Neutrophil (primary cell): ENCODE data around the gene KLHL41.

Experiments used
- H3K27ac ChIP-seq: fragments of 200-600 bp; sonication (generic); 2 replicates; pipeline ENCODE4 v1.5.1; 2016; ENCODE audit warnings: mild to moderate bottlenecking, moderate library complexity
- H3K27me3 ChIP-seq: fragments of 200-600 bp; sonication (generic); 2 replicates; pipeline ENCODE4 v1.6.0; 2016; ENCODE audit warnings: mild to moderate bottlenecking
- H3K36me3 ChIP-seq: fragments of 200-600 bp; sonication (generic); 2 replicates; pipeline ENCODE4 v1.5.1; 2017
- H3K4me1 ChIP-seq, 2 experiments: fragments of 200-600 bp in 1 of 2; sonication (generic) in 1 of 2; 1 replicate in 1 of 2; 2 replicates in 1 of 2; pipeline versions ENCODE4 v1.5.1 to v1.6.1; 2013 to 2016; ENCODE audit warnings: low read depth in 1 of 2, low read length in 1 of 2, mild to moderate bottlenecking in 1 of 2, moderate library complexity in 1 of 2; ENCODE audit not compliant: control insufficient read depth in 1 of 2, insufficient read depth in 1 of 2
- H3K4me3 ChIP-seq, 2 experiments: fragments of 200-600 bp in 1 of 2; sonication (generic) in 1 of 2; 1 replicate in 1 of 2; 2 replicates in 1 of 2; pipeline ENCODE4 v1.5.1; 2013 to 2016; ENCODE audit warnings: low read depth in 1 of 2, low read length in 1 of 2, mild to moderate bottlenecking in 1 of 2, moderate library complexity in 1 of 2
- H3K9me3 ChIP-seq: fragments of 200-600 bp; sonication (generic); 2 replicates; pipeline ENCODE4 v1.5.1; 2016
- TF ChIP-seq, protein P1 (sequence below): fragments of 200-600 bp; sonication (generic); IDR thresholded peaks from 2 replicates; pipeline ENCODE4 v1.5.1; 2016; ENCODE audit warnings: antibody characterized with exemption

The KLHL41 gene

DNA sequence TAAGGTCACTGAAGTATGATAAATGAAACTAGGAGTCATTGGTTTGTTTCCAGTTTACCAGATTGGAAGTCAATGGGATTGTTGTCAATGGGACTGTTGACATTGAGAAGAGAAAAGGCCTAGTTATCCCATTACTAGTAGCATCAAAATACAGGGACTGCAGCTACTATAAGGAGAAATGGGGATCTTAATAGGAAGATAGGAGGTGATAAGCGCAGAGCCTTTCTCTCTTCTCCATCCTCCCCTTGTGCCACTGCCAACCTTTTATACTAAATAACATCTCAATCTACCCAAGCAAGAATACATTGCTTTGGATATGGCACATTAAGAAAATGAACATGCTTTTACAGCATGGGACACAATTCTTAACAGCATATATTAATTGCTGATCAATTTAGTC lies 40.7 kb upstream of the KLHL41 start:
- no peaks in the 10 kb centered on the region for H3K4me1 ChIP-seq
- TF ChIP-seq, protein P1, sequence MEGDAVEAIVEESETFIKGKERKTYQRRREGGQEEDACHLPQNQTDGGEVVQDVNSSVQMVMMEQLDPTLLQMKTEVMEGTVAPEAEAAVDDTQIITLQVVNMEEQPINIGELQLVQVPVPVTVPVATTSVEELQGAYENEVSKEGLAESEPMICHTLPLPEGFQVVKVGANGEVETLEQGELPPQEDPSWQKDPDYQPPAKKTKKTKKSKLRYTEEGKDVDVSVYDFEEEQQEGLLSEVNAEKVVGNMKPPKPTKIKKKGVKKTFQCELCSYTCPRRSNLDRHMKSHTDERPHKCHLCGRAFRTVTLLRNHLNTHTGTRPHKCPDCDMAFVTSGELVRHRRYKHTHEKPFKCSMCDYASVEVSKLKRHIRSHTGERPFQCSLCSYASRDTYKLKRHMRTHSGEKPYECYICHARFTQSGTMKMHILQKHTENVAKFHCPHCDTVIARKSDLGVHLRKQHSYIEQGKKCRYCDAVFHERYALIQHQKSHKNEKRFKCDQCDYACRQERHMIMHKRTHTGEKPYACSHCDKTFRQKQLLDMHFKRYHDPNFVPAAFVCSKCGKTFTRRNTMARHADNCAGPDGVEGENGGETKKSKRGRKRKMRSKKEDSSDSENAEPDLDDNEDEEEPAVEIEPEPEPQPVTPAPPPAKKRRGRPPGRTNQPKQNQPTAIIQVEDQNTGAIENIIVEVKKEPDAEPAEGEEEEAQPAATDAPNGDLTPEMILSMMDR, result no peak
- no peaks in the 10 kb centered on the region for H3K36me3 ChIP-seq
- H3K9me3 ChIP-seq, result no peaks in the 10 kb centered on the region
- no peaks in the 10 kb centered on the region for H3K27me3 ChIP-seq
- H3K4me3 ChIP-seq, result no peak overlapping the region
- no peak overlapping the region for H3K27ac ChIP-seq

DNA sequence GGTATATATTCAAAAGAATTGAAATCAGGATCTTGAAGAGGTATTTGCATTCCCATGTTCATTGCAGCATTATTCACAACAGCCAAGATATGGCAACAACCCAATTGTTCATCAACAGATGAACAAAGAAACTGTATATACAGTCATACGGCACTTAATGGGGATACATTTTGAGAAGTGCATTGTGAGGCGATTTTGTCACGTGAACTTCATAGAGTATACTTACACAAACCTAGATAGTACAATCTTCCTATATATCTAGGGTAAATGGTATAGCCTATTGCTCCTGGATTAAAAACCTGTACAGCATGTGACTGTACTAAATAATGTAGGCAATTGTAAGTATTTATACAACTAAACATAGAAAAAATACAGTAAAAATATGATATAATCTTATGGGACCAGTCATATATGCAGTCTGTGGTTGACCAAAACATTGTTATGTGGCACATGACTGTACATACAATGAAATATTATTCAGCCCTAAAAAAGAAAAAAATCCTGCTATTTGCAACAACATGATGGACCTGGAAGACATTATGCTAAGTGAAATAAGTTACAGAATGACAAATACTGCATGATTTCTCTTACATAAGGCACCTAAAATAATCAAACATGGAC lies 39.4 kb upstream of the KLHL41 start:
- no peaks in the 10 kb centered on the region for H3K4me1 ChIP-seq
- no peak overlapping the region for H3K27ac ChIP-seq
- no peak overlapping the region for H3K4me3 ChIP-seq
- no peaks in the 10 kb centered on the region for H3K27me3 ChIP-seq
- TF ChIP-seq, protein P1, result no peak
- no peaks in the 10 kb centered on the region for H3K9me3 ChIP-seq
- no peaks in the 10 kb centered on the region for H3K36me3 ChIP-seq

DNA sequence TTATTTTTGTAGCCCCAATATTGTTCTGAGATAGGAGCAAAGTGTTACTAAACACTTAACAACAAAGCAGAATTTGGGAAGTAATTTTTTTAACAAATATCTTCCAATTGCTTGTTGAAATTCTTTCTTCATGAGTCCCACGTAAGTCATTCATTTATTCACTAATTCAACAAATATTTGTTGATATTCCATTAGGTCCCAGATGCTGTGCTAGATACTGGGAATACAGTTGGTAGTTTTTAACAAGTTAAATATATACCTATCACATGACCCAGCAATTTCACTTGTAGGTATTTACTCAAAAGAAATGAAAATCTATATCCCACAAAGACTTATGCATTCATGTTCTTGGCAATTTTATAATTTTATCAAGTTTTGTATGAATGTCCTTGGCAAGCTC lies 37.3 kb upstream of the KLHL41 start:
- H3K9me3 ChIP-seq, result no peaks in the 10 kb centered on the region
- no peaks in the 10 kb centered on the region for H3K27me3 ChIP-seq
- no peaks in the 10 kb centered on the region for H3K36me3 ChIP-seq
- no peak overlapping the region for H3K4me3 ChIP-seq
- TF ChIP-seq, protein P1, result no peak
- H3K4me1 ChIP-seq, result no peaks in the 10 kb centered on the region
- no peak overlapping the region for H3K27ac ChIP-seq

DNA sequence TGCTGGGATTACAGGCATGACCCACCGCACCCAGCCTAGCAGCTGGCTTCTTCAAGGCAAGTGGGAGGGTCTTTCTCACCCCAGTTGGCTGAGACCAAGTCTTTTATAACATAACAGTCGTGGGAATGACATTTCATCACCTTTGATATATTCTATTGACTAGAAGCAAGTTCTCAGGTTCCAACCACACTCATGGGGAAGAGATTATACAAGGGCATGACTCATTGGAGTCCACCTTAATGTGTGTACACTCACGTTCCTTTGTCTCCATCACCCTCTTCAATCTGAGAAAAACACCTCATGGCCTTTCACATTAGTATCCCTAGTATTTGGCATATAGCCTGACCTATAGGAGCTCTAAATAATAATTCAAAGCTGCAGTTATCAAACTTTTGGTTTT lies 33.0 kb upstream of the KLHL41 start:
- Histone ChIP-seq H3K4me1 (peaks cover 10 to 13% of the 10 kb centered on the region in 2 experiments), H3K9me3 (no peaks in the 10 kb centered on the region), H3K4me3 (no peak overlapping the region), H3K27ac (no peak overlapping the region), H3K36me3 (no peaks in the 10 kb centered on the region), H3K27me3 (peaks cover 20% of the 10 kb centered on the region)
- TF ChIP-seq, protein P1, result no peak

DNA sequence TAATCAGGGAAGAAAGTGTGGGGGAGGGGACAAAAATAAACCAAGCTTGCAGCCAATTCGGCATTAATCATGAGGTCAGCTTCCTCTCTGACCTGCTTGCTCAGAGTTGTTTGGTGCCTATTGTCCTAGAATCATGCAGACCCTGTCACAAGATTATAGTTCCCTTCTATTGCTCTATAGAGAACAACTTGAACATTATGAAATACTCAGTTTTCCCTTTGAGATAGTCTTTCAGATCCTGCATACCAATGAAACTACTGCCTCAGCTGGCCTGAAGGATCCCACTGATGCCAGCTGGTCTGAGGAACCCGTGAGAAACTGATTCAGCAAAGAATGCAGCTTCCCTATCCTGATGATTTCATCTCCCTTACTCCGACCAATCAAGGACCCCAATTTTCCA lies 31.2 kb upstream of the KLHL41 start:
- peaks cover 20% of the 10 kb centered on the region for H3K27me3 ChIP-seq
- no peak overlapping the region for H3K27ac ChIP-seq
- TF ChIP-seq, protein P1, result no peak
- H3K4me3 ChIP-seq, result no peak overlapping the region
- peaks cover 10 to 13% of the 10 kb centered on the region in 2 experiments for H3K4me1 ChIP-seq
- H3K9me3 ChIP-seq, result no peaks in the 10 kb centered on the region
- no peaks in the 10 kb centered on the region for H3K36me3 ChIP-seq
